ENCODE results near the gene TCTN2.
A peak's percentile ranks its signal among the peaks of the same experiment; 100 is the strongest.

TCTN2 gene

GRCh38 chr12:123720141-123720814 lies 49.4 kb downstream of the TCTN2 start:
- Histone ChIP-seq H3K36me3 (ENCODE audit: control insufficient read depth, insufficient read depth, low read length) (peaks cover 67% of the 10 kb centered on the region), H3K9me3 (ENCODE audit: control insufficient read depth, insufficient read depth, low read length) (no peaks in the 10 kb centered on the region), H3K9ac (ENCODE audit: low read depth, low read length) (no peak overlapping the region), H3K4me1 (ENCODE audit: control insufficient read depth, insufficient read depth, low read length) (no peaks in the 10 kb centered on the region), H3K27ac (ENCODE audit: low read depth, low read length) (peak overlapping the region; percentile 4), H3K27me3 (ENCODE audit: control insufficient read depth, insufficient read depth, low read length) (no peaks in the 10 kb centered on the region), H3K4me3 (ENCODE audit: low read depth, low read length) (no peak overlapping the region)

- Histone ChIP-seq H3K9me3 (ENCODE audit: control insufficient read depth, insufficient read depth, low read length) (no peaks in the 10 kb centered on the region), H3K4me3 (ENCODE audit: low read depth, low read length) (no peak overlapping the region), H3K27ac (ENCODE audit: low read depth, low read length) (no peak overlapping the region), H3K36me3 (ENCODE audit: control insufficient read depth, insufficient read depth, low read length) (peaks cover 77% of the 10 kb centered on the region), H3K9ac (ENCODE audit: low read depth, low read length) (no peak overlapping the region), H3K4me1 (ENCODE audit: control insufficient read depth, insufficient read depth, low read length) (no peaks in the 10 kb centered on the region), H3K27me3 (ENCODE audit: control insufficient read depth, insufficient read depth, low read length) (no peaks in the 10 kb centered on the region)
Measured at GRCh38 chr12:123721245-123721644, 50.3 kb downstream of the TCTN2 start.

GRCh38 chr12:123723011-123723410 lies 52.1 kb downstream of the TCTN2 start:
- Histone ChIP-seq H3K36me3 (ENCODE audit: control insufficient read depth, insufficient read depth, low read length) (peaks cover 92% of the 10 kb centered on the region), H3K4me1 (ENCODE audit: control insufficient read depth, insufficient read depth, low read length) (no peaks in the 10 kb centered on the region), H3K9me3 (ENCODE audit: control insufficient read depth, insufficient read depth, low read length) (no peaks in the 10 kb centered on the region), H3K4me3 (ENCODE audit: low read depth, low read length) (no peak overlapping the region), H3K27me3 (ENCODE audit: control insufficient read depth, insufficient read depth, low read length) (no peaks in the 10 kb centered on the region), H3K9ac (ENCODE audit: low read depth, low read length) (no peak overlapping the region), H3K27ac (ENCODE audit: low read depth, low read length) (no peak overlapping the region)

GRCh38 chr12:123723765-123724164 lies 52.9 kb downstream of the TCTN2 start:
- Histone ChIP-seq H3K4me1 (ENCODE audit: control insufficient read depth, insufficient read depth, low read length) (no peaks in the 10 kb centered on the region), H3K27ac (ENCODE audit: low read depth, low read length) (no peak overlapping the region), H3K9me3 (ENCODE audit: control insufficient read depth, insufficient read depth, low read length) (no peaks in the 10 kb centered on the region), H3K9ac (ENCODE audit: low read depth, low read length) (no peak overlapping the region), H3K27me3 (ENCODE audit: control insufficient read depth, insufficient read depth, low read length) (no peaks in the 10 kb centered on the region), H3K36me3 (ENCODE audit: control insufficient read depth, insufficient read depth, low read length) (peaks cover 92% of the 10 kb centered on the region), H3K4me3 (ENCODE audit: low read depth, low read length) (no peak overlapping the region)

- H3K9me3 ChIP-seq (ENCODE audit: control insufficient read depth, insufficient read depth, low read length): no peaks in the 10 kb centered on the region
- no peaks in the 10 kb centered on the region for H3K4me1 ChIP-seq (ENCODE audit: control insufficient read depth, insufficient read depth, low read length)
- peaks cover 87% of the 10 kb centered on the region for H3K36me3 ChIP-seq (ENCODE audit: control insufficient read depth, insufficient read depth, low read length)
- H3K27me3 ChIP-seq (ENCODE audit: control insufficient read depth, insufficient read depth, low read length): no peaks in the 10 kb centered on the region
- no peak overlapping the region for H3K4me3 ChIP-seq (ENCODE audit: low read depth, low read length)
- H3K27ac ChIP-seq (ENCODE audit: low read depth, low read length): no peak overlapping the region
- H3K9ac ChIP-seq (ENCODE audit: low read depth, low read length): no peak overlapping the region
Measured at GRCh38 chr12:123726244-123726643, 55.3 kb downstream of the TCTN2 start.

GRCh38 chr12:123726962-123727361 lies 56.0 kb downstream of the TCTN2 start:
- no peaks in the 10 kb centered on the region for H3K9me3 ChIP-seq (ENCODE audit: control insufficient read depth, insufficient read depth, low read length)
- H3K9ac ChIP-seq (ENCODE audit: low read depth, low read length): no peak overlapping the region
- no peaks in the 10 kb centered on the region for H3K27me3 ChIP-seq (ENCODE audit: control insufficient read depth, insufficient read depth, low read length)
- no peak overlapping the region for H3K27ac ChIP-seq (ENCODE audit: low read depth, low read length)
- H3K4me1 ChIP-seq (ENCODE audit: control insufficient read depth, insufficient read depth, low read length): no peaks in the 10 kb centered on the region
- H3K36me3 ChIP-seq (ENCODE audit: control insufficient read depth, insufficient read depth, low read length): peaks cover 87% of the 10 kb centered on the region
- no peak overlapping the region for H3K4me3 ChIP-seq (ENCODE audit: low read depth, low read length)

- Histone ChIP-seq H3K9me3 (ENCODE audit: control insufficient read depth, insufficient read depth, low read length) (no peaks in the 10 kb centered on the region), H3K27me3 (ENCODE audit: control insufficient read depth, insufficient read depth, low read length) (no peaks in the 10 kb centered on the region), H3K36me3 (ENCODE audit: control insufficient read depth, insufficient read depth, low read length) (peaks cover 87% of the 10 kb centered on the region)
Measured at GRCh38 chr12:123727878-123728277, 57.0 kb downstream of the TCTN2 start.

GRCh38 chr12:123731596-123731995 lies 60.7 kb downstream of the TCTN2 start:
- Histone ChIP-seq H3K27ac (ENCODE audit: low read depth, low read length) (no peak overlapping the region), H3K9me3 (ENCODE audit: control insufficient read depth, insufficient read depth, low read length) (no peaks in the 10 kb centered on the region), H3K36me3 (ENCODE audit: control insufficient read depth, insufficient read depth, low read length) (peaks cover 92% of the 10 kb centered on the region), H3K4me3 (ENCODE audit: low read depth, low read length) (no peak overlapping the region), H3K9ac (ENCODE audit: low read depth, low read length) (no peak overlapping the region), H3K27me3 (ENCODE audit: control insufficient read depth, insufficient read depth, low read length) (no peaks in the 10 kb centered on the region), H3K4me1 (ENCODE audit: control insufficient read depth, insufficient read depth, low read length) (no peaks in the 10 kb centered on the region)

More at GRCh38 chr12:123727878-123728277, 57.0 kb downstream of the TCTN2 start:
- H3K4me1 ChIP-seq (ENCODE audit: control insufficient read depth, insufficient read depth, low read length): no peaks in the 10 kb centered on the region
- H3K27ac ChIP-seq (ENCODE audit: low read depth, low read length): no peak overlapping the region
- no peak overlapping the region for H3K4me3 ChIP-seq (ENCODE audit: low read depth, low read length)
- H3K9ac ChIP-seq (ENCODE audit: low read depth, low read length): no peak overlapping the region

GRCh38 chr12:123732251-123732650 lies 61.3 kb downstream of the TCTN2 start:
- H3K9me3 ChIP-seq (ENCODE audit: control insufficient read depth, insufficient read depth, low read length): no peaks in the 10 kb centered on the region
- no peak overlapping the region for H3K27ac ChIP-seq (ENCODE audit: low read depth, low read length)
- no peak overlapping the region for H3K9ac ChIP-seq (ENCODE audit: low read depth, low read length)
- H3K4me1 ChIP-seq (ENCODE audit: control insufficient read depth, insufficient read depth, low read length): no peaks in the 10 kb centered on the region
- no peak overlapping the region for H3K4me3 ChIP-seq (ENCODE audit: low read depth, low read length)
- peaks cover 93% of the 10 kb centered on the region for H3K36me3 ChIP-seq (ENCODE audit: control insufficient read depth, insufficient read depth, low read length)
- no peaks in the 10 kb centered on the region for H3K27me3 ChIP-seq (ENCODE audit: control insufficient read depth, insufficient read depth, low read length)

GRCh38 chr12:123733229-123733628 lies 62.3 kb downstream of the TCTN2 start:
- no peak overlapping the region for H3K4me3 ChIP-seq (ENCODE audit: low read depth, low read length)
- H3K36me3 ChIP-seq (ENCODE audit: control insufficient read depth, insufficient read depth, low read length): peaks cover 92% of the 10 kb centered on the region
- H3K27ac ChIP-seq (ENCODE audit: low read depth, low read length): no peak overlapping the region
- H3K9ac ChIP-seq (ENCODE audit: low read depth, low read length): no peak overlapping the region
- no peaks in the 10 kb centered on the region for H3K9me3 ChIP-seq (ENCODE audit: control insufficient read depth, insufficient read depth, low read length)
- no peaks in the 10 kb centered on the region for H3K27me3 ChIP-seq (ENCODE audit: control insufficient read depth, insufficient read depth, low read length)
- H3K4me1 ChIP-seq (ENCODE audit: control insufficient read depth, insufficient read depth, low read length): no peaks in the 10 kb centered on the region

GRCh38 chr12:123734268-123734667 lies 63.4 kb downstream of the TCTN2 start:
- H3K27me3 ChIP-seq (ENCODE audit: control insufficient read depth, insufficient read depth, low read length): no peaks in the 10 kb centered on the region
- no peak overlapping the region for H3K9ac ChIP-seq (ENCODE audit: low read depth, low read length)
- H3K9me3 ChIP-seq (ENCODE audit: control insufficient read depth, insufficient read depth, low read length): no peaks in the 10 kb centered on the region
- H3K4me3 ChIP-seq (ENCODE audit: low read depth, low read length): no peak overlapping the region
- peaks cover 92% of the 10 kb centered on the region for H3K36me3 ChIP-seq (ENCODE audit: control insufficient read depth, insufficient read depth, low read length)
- H3K27ac ChIP-seq (ENCODE audit: low read depth, low read length): no peak overlapping the region
- no peaks in the 10 kb centered on the region for H3K4me1 ChIP-seq (ENCODE audit: control insufficient read depth, insufficient read depth, low read length)

Measured in HUES48 (cell line).